ENCODE measurements around the gene CAMSAP2. TPM values are rescaled to one million over a fixed set of nuclear protein-coding genes. Genes with fewer than 3 reads are reported as not detected.

CAMSAP2 gene
- total RNA-seq, 4 donors from 2014 or later: 9.2 to 27.5 (median 19.7) TPM

GRCh38 chr1:200895443-200895789 is 156.7 kb downstream of the CAMSAP2 start:
- no peak for TF ChIP-seq CTCF (IDR thresholded peaks at IDR 0.05)
- no peak for TF ChIP-seq POLR2A (IDR thresholded peaks at IDR 0.05)
- DNase-seq: no peak
- 47 to 54% methylated on average over 3 to 6 of the region's 8 CpGs for WGBS, 2 donors
- peaks cover 0 to 27% (median 10%) of the 10 kb centered on the region in 3 donors for H3K36me3 ChIP-seq
- peak overlapping the region; percentile 61 to 71 (median 62) for H3K4me3 ChIP-seq
- intact Hi-C loops (cut with DNase I): no loop called here
- peak overlapping the region; percentile 84 to 96 (median 94) for H3K27ac ChIP-seq
- H3K9me3 ChIP-seq: no peaks in the 10 kb centered on the region
- peaks cover 21 to 80% (median 40%) of the 10 kb centered on the region in 3 donors for H3K4me1 ChIP-seq
- peaks cover 0 to 32% (median 0%) of the 10 kb centered on the region in 4 donors for H3K27me3 ChIP-seq

GRCh38 chr1:200895801-200896530 is 157.3 kb downstream of the CAMSAP2 start:
- Histone ChIP-seq H3K4me1 (peaks cover 20 to 80% (median 35%) of the 10 kb centered on the region in 3 donors), H3K27ac (peak overlapping the region; percentile 84 to 96 (median 94)), H3K27me3 (peaks cover 0 to 26% (median 0%) of the 10 kb centered on the region in 4 donors), H3K9me3 (no peaks in the 10 kb centered on the region), H3K36me3 (peaks cover 0 to 33% (median 15%) of the 10 kb centered on the region in 3 donors), H3K4me3 (peak overlapping the region; percentile 61 to 71 (median 62))
- WGBS, 2 donors: 43 to 63% methylated on average over 5 of the region's 9 CpGs
- no peak for TF ChIP-seq CTCF (IDR thresholded peaks at IDR 0.05)
- TF ChIP-seq POLR2A (IDR thresholded peaks at IDR 0.05): no peak
- intact Hi-C loops (cut with DNase I): no loop called here
- no peak for DNase-seq

DNA sequence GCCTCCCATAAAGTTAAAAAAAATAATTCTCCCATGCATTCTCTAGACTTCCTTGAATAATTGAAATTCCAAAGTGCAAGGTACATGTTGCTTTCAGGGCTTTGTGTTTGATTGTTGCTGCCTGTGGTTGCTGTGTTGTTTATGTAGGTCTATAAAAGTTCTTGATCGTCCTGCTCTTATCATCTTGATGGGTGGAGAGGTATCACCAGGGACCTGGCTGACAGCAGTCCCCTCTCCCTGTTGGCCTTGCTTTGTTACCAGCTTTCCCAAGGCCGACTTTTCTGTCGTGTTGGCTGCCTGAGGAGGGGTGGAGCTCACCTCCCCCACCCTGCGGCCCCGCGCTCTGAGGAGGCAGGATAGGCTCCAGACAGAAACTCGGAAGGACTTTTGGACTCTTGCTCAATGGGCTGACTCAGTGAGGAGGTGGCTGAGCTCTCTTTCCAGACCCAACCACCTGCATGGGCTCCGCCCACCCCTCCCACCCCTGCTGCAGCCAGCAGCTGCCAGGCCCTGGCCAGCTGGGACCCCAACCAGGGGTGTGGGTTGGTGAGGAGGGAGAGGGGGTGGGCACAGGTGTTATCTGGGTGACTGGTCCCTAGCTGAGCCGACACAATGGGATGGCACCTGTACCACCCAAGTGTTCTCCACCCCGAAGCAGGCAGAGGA is 158.0 kb downstream of the CAMSAP2 start:
- Histone ChIP-seq H3K36me3 (peaks cover 0 to 40% (median 15%) of the 10 kb centered on the region in 3 donors), H3K4me3 (peak overlapping the region; percentile 61 to 71 (median 62)), H3K4me1 (peaks cover 17 to 80% (median 31%) of the 10 kb centered on the region in 3 donors), H3K27ac (peak overlapping the region; percentile 84 to 96 (median 94)), H3K9me3 (no peaks in the 10 kb centered on the region), H3K27me3 (peaks cover 0 to 19% (median 0%) of the 10 kb centered on the region in 4 donors)
- intact Hi-C loops (cut with DNase I): no loop called here
- 34 to 45% methylated on average over 1 to 2 of the region's 10 CpGs for WGBS, 2 donors
- DNase-seq: no peak
- no peak for TF ChIP-seq CTCF (IDR thresholded peaks at IDR 0.05)
- TF ChIP-seq POLR2A (IDR thresholded peaks at IDR 0.05): peak in 2 of 4 donors; percentile 32 to 70

GRCh38 chr1:200897259-200897658 is 158.6 kb downstream of the CAMSAP2 start:
- TF ChIP-seq CTCF (IDR thresholded peaks at IDR 0.05): no peak
- no peak for TF ChIP-seq POLR2A (IDR thresholded peaks at IDR 0.05)
- intact Hi-C loops (cut with DNase I): no loop called here
- H3K36me3 ChIP-seq: peaks cover 0 to 46% (median 15%) of the 10 kb centered on the region in 3 donors
- peak overlapping the region; percentile 61 to 71 (median 62) for H3K4me3 ChIP-seq
- H3K27ac ChIP-seq: peak overlapping the region; percentile 6 to 96 (median 94)
- peaks cover 0 to 13% (median 0%) of the 10 kb centered on the region in 4 donors for H3K27me3 ChIP-seq
- WGBS, 2 donors: 90 to 100% methylated on average over 1 to 2 of the region's 5 CpGs
- no peaks in the 10 kb centered on the region for H3K9me3 ChIP-seq
- peaks cover 17 to 79% (median 27%) of the 10 kb centered on the region in 3 donors for H3K4me1 ChIP-seq
- no peak for DNase-seq

DNA sequence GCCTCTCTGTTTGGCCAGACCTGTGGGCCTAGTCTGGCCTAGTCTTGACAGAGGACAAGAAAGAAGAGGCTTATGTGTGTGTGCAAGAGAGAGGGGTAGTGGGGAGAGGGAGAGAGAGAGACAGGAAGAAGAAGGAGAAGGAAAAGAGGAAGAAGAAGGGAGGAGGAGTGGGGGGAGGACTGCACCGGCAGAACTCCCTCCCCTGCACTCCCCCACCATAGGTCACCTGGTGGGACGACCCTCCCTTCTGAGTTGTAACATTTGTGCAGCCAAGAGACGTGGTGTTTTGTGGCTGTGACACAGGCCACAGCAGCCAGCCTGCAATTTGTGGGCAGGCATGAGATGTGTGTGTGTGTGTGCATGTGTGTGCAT is 160.3 kb downstream of the CAMSAP2 start:
- Histone ChIP-seq H3K9me3 (no peaks in the 10 kb centered on the region), H3K4me3 (no peak overlapping the region), H3K4me1 (peaks cover 17 to 76% (median 21%) of the 10 kb centered on the region in 3 donors), H3K27me3 (no peaks in the 10 kb centered on the region), H3K27ac (no peak overlapping the region), H3K36me3 (peaks cover 0 to 63% (median 15%) of the 10 kb centered on the region in 3 donors)
- WGBS, 2 donors: 52 to 61% methylated on average over 3 of the region's 3 CpGs
- intact Hi-C loops (cut with DNase I): no loop called here
- no peak for DNase-seq
- TF ChIP-seq CTCF (IDR thresholded peaks at IDR 0.05) (no peak), POLR2A (IDR thresholded peaks at IDR 0.05) (no peak)

Measured in esophagus squamous epithelium (tissue), 5 donors.